NB4 (cell line): ENCODE results near the gene ATXN1.

Experiments used
- DNase-seq: peaks from one replicate; pipeline ENCODE4 v3.0.0; 2010; ENCODE audit warnings: low read depth
- H3K4me3 ChIP-seq: one replicate; pipeline ENCODE4 v1.5.1; 2011; ENCODE audit warnings: mild to moderate bottlenecking, low read depth, low read length, moderate library complexity
- CTCF ChIP-seq: IDR thresholded peaks from one replicate; pipeline ENCODE4 v1.5.1; 2012; ENCODE audit warnings: low read depth, low read length
- MAX ChIP-seq: IDR thresholded peaks from 2 replicates; pipeline ENCODE4 v1.6.1; 2011; ENCODE audit warnings: low read depth, low read length
- MYC ChIP-seq: IDR thresholded peaks from 2 replicates; pipeline ENCODE4 v1.6.1; 2011; ENCODE audit warnings: low read depth, low read length
- POLR2A ChIP-seq: IDR thresholded peaks from 2 replicates; pipeline ENCODE4 v1.6.1; 2011; ENCODE audit warnings: mild to moderate bottlenecking; ENCODE audit not compliant: insufficient read length; ENCODE audit errors: extremely low read depth

The ATXN1 gene

GRCh38 chr6:16278750-16279149 lies 482.5 kb downstream of the ATXN1 start:
- DNase-seq: no peak
- H3K4me3 ChIP-seq: no peak overlapping the region
- TF ChIP-seq MAX (no peak), MYC (no peak), POLR2A (no peak), CTCF (no peak)

- no peak for DNase-seq
These were observed 483.1 kb downstream of the ATXN1 start for GRCh38 chr6:16278048-16278724.

GRCh38 chr6:16277101-16277981 lies 483.9 kb downstream of the ATXN1 start:
- TF ChIP-seq MYC (peak; percentile 41; the same call in 1 of the 2 replicates), POLR2A (no peak), CTCF (peak; percentile 88)
- no peak overlapping the region for H3K4me3 ChIP-seq
- peak; percentile 93 for DNase-seq

More at GRCh38 chr6:16278048-16278724, 483.1 kb downstream of the ATXN1 start:
- H3K4me3 ChIP-seq: no peak overlapping the region
- no peak for TF ChIP-seq MYC
- TF ChIP-seq MAX: no peak
- TF ChIP-seq POLR2A: no peak

GRCh38 chr6:16274885-16275589 lies 486.2 kb downstream of the ATXN1 start:
- no peak for DNase-seq
- no peak overlapping the region for H3K4me3 ChIP-seq
- no peak for TF ChIP-seq POLR2A
- TF ChIP-seq CTCF: no peak
- no peak for TF ChIP-seq MYC
- no peak for TF ChIP-seq MAX

GRCh38 chr6:16274483-16274882 lies 486.8 kb downstream of the ATXN1 start:
- DNase-seq: no peak
- H3K4me3 ChIP-seq: no peak overlapping the region
- TF ChIP-seq CTCF (no peak), MYC (no peak), POLR2A (no peak)

- no peak for TF ChIP-seq MYC
- TF ChIP-seq MAX: no peak
- no peak for TF ChIP-seq CTCF
- TF ChIP-seq POLR2A: no peak
- DNase-seq: no peak
These were observed 488.0 kb downstream of the ATXN1 start for GRCh38 chr6:16273256-16273655.

More at GRCh38 chr6:16273256-16273655, 488.0 kb downstream of the ATXN1 start:
- H3K4me3 ChIP-seq: no peak overlapping the region
